A549 (cell line): ENCODE results near the gene ARHGEF28.

Source experiments
- CHD2 ChIP-seq: fragments of 150-350 bp; IDR thresholded peaks from 2 replicates; pipeline ENCODE4 v1.6.1; 2014; ENCODE audit warnings: low read length; ENCODE audit not compliant: partially characterized antibody
- CTCF ChIP-seq: fragments of >200 bp; sonication (Bioruptor Twin); formaldehyde crosslinking; IDR thresholded peaks from 3 replicates; pipeline ENCODE4 v1.5.1; 2016
- EP300 ChIP-seq, 2 experiments: fragments of >200 bp; sonication (Bioruptor Twin); formaldehyde crosslinking; IDR thresholded peaks; 2 replicates in 1 of 2; 3 replicates in 1 of 2; pipeline ENCODE4 v1.6.1; 2016 to 2017
- JUNB ChIP-seq: fragments of >200 bp; sonication (Bioruptor Twin); formaldehyde crosslinking; IDR thresholded peaks from 2 replicates; pipeline ENCODE4 v1.6.1; 2016
- KDM1A ChIP-seq: fragments of 200-600 bp; sonication (generic); IDR thresholded peaks from 2 replicates; pipeline ENCODE4 v1.6.1; 2016; ENCODE audit warnings: low read depth, mild to moderate bottlenecking
- MAX ChIP-seq: IDR thresholded peaks from 2 replicates; pipeline ENCODE4 v1.6.1; 2012
- MYC ChIP-seq: IDR thresholded peaks from 2 replicates; pipeline ENCODE4 v1.6.1; 2012; ENCODE audit warnings: mild to moderate bottlenecking, inconsistent platforms, low read length, improper control_type of control experiment, borderline replicate concordance
- POLR2A ChIP-seq: IDR thresholded peaks from 2 replicates; pipeline ENCODE4 v1.6.1; 2012; ENCODE audit warnings: mild to moderate bottlenecking, low read length
- RARB ChIP-seq: fragments of 250-450 bp; sonication (Bioruptor Pico); IDR thresholded peaks from 2 replicates; pipeline ENCODE4 v1.8.0; 2021; ENCODE audit warnings: mild to moderate bottlenecking, moderate library complexity
- REST ChIP-seq: fragments of 200-600 bp; sonication (generic); IDR thresholded peaks from 2 replicates; pipeline ENCODE4 v1.6.1; 2016; ENCODE audit warnings: antibody characterized with exemption, mild to moderate bottlenecking, moderate library complexity
- RFX5 ChIP-seq: fragments of 450-650 bp; IDR thresholded peaks from 2 replicates; pipeline ENCODE4 v1.7.1; 2014; ENCODE audit warnings: antibody characterized with exemption, mild to moderate bottlenecking, moderate library complexity
- SREBF2 ChIP-seq: fragments of 450-650 bp; IDR thresholded peaks from 2 replicates; pipeline ENCODE4 v1.6.1; 2014; ENCODE audit warnings: mild to moderate bottlenecking, moderate library complexity
- USF2 ChIP-seq: fragments of 450-650 bp; IDR thresholded peaks from 2 replicates; pipeline ENCODE4 v1.6.1; 2014; ENCODE audit warnings: antibody characterized with exemption
- ZFP36 ChIP-seq: fragments of 450-650 bp; IDR thresholded peaks from 2 replicates; pipeline ENCODE4 v1.6.1; 2014; ENCODE audit warnings: borderline replicate concordance; ENCODE audit not compliant: partially characterized antibody

- TF ChIP-seq POLR2A = no peak
- TF ChIP-seq RARB (CRISPR knock-in tag) = no peak
- TF ChIP-seq CTCF = no peak
- TF ChIP-seq ZFP36 = no peak
- no peak for TF ChIP-seq CHD2
- no peak for TF ChIP-seq KDM1A
- no peak for TF ChIP-seq MYC
- no peak for TF ChIP-seq MAX
- no peak for TF ChIP-seq RFX5
- no peak for TF ChIP-seq SREBF2
- no peak for TF ChIP-seq USF2
- TF ChIP-seq EP300 (IDR thresholded peaks at IDR 0.05) = no peak
- no peak for TF ChIP-seq REST
- TF ChIP-seq JUNB = no peak
Observed at GRCh38 chr5:73747696-73748380, 121.8 kb downstream of the ARHGEF28 start.
